ENCODE measurements around the gene ANTKMT. TPM values are rescaled to one million over a fixed set of nuclear protein-coding genes. Genes with fewer than 3 reads are reported as not detected.
A peak's percentile ranks its signal among the peaks of the same experiment; 100 is the strongest.

Gene ANTKMT
- total and polyA plus RNA-seq, 2 of the 8 experiments (the other 6 are each of a cell fraction or from before 2014, with no cell fraction given) = 26.5 to 26.6 TPM

- TF ChIP-seq SP2 (IDR thresholded peaks at IDR 0.05; ENCODE audit: low read length) (no peak), ATF2 (IDR thresholded peaks at IDR 0.05; ENCODE audit: low read length) (no peak), SP4 (IDR thresholded peaks at IDR 0.05; ENCODE audit: low read length) (no peak), EGR1 (IDR thresholded peaks at IDR 0.05; ENCODE audit: borderline replicate concordance, low read depth, low read length) (0 out of 2 replicates have a peak, but pooled peaks have one; percentile 48), GABPA (IDR thresholded peaks at IDR 0.05; ENCODE audit: borderline replicate concordance, insufficient read depth, low read length) (peak; percentile 46; the same call in 1 of the 2 replicates), CHD1 (IDR thresholded peaks at IDR 0.05; ENCODE audit: low read depth, low read length) (no peak), POLR2AphosphoS5 (IDR thresholded peaks at IDR 0.05; ENCODE audit: low read depth, low read length) (no peak)
These were observed 35.0 kb upstream of the ANTKMT start (continued) for GRCh38 chr16:685967-686366.
